K562 (cell line): Measurements from ENCODE around the gene DESI2. TPM values are rescaled to one million over a fixed set of nuclear protein-coding genes. Genes with fewer than 3 reads are reported as not detected.

Experiments used
- ATF7 ChIP-seq: fragments of 450-650 bp; IDR thresholded peaks from 2 replicates; pipeline ENCODE4 v1.7.1; 2014; ENCODE audit warnings: mild to moderate bottlenecking, moderate library complexity
- ERF ChIP-seq: fragments of 450-650 bp; formaldehyde crosslinking; IDR thresholded peaks from 2 replicates; pipeline ENCODE4 v1.4.0; 2020; ENCODE audit warnings: mild to moderate bottlenecking, mixed read lengths
- HNRNPLL ChIP-seq: fragments of 200-400 bp; formaldehyde crosslinking; IDR thresholded peaks from 2 replicates; pipeline ENCODE4 v1.6.1; 2017; ENCODE audit warnings: low read length, low read depth, mild to moderate bottlenecking; ENCODE audit not compliant: poor library complexity, severe bottlenecking
- PHF8 ChIP-seq: fragments of 200-600 bp; sonication (generic); IDR thresholded peaks from 2 replicates; pipeline ENCODE4 v1.6.1; 2012; ENCODE audit warnings: mixed run types, mild to moderate bottlenecking, inconsistent platforms, low read length, moderate library complexity, borderline replicate concordance
- RBBP5 ChIP-seq: fragments of 200-600 bp; sonication (generic); IDR thresholded peaks from 2 replicates; pipeline ENCODE4 v1.6.1; 2012; ENCODE audit warnings: borderline replicate concordance, mild to moderate bottlenecking, low read length, control low read depth, inconsistent platforms; ENCODE audit not compliant: insufficient read depth, poor library complexity, severe bottlenecking
- TRIM24 ChIP-seq, 2 experiments: fragments of 450-650 bp; IDR thresholded peaks; 2 replicates each; pipeline ENCODE4 v1.6.1; 2016
- ZBTB7A ChIP-seq: IDR thresholded peaks from 2 replicates; pipeline ENCODE4 v1.6.1; 2011; ENCODE audit warnings: low read depth, mild to moderate bottlenecking, low read length, moderate library complexity, borderline replicate concordance; ENCODE audit not compliant: control insufficient read depth
- ZNF212 ChIP-seq: fragments of 450-650 bp; formaldehyde crosslinking; IDR thresholded peaks from 2 replicates; pipeline ENCODE4 v1.4.0; 2020; ENCODE audit warnings: mild to moderate bottlenecking
- polyA plus RNA-seq, 8 experiments: library from polyadenylated mRNA; depleted of rRNA in 4 of 8; stranded (reverse) in 5 of 8; unstranded in 3 of 8; fragments of >200 nt; fragmentation: Nextera tagmentation in 2 of 8; fragmentation: Illumina TruSeq in 1 of 8; extraction: Ambion mirVana in 2 of 8; extraction: Trizol in 1 of 8; gene quantifications; 2 replicates each; pipeline versions ENCODE4 v1.2.1 to v1.2.3, GENCODE V29; 2011 to 2014; ENCODE audit warnings: inconsistent platforms in 1 of 8, missing spikeins in 1 of 8
- total RNA-seq, 7 experiments: library from RNA; depleted of rRNA in 6 of 7; stranded (reverse); fragments of >200 nt in 6 of 7; fragmentation: Illumina TruSeq in 2 of 7; extraction: Trizol in 2 of 7; gene quantifications; 2 replicates each; pipeline versions ENCODE4 v1.2.1 to v1.2.3, GENCODE V29; 2011 to 2021; ENCODE audit warnings: low replicate concordance in 1 of 7
- TF ChIP-seq, protein P1 (sequence below): fragments of 250-450 bp; sonication (Bioruptor Pico); IDR thresholded peaks from 2 replicates; pipeline ENCODE4 v1.8.0; 2021; ENCODE audit warnings: borderline replicate concordance, mild to moderate bottlenecking, moderate library complexity; ENCODE audit not compliant: poor library complexity, severe bottlenecking
- TF ChIP-seq, protein P2 (sequence below), 3 experiments: fragments of 200-800 bp in 1 of 3; fragments of 250-450 bp in 1 of 3; fragments of 450-650 bp in 1 of 3; sonication (Bioruptor Pico) in 1 of 3; sonication (Bioruptor generic) in 1 of 3; formaldehyde crosslinking in 1 of 3; IDR thresholded peaks; 2 replicates each; pipeline versions ENCODE4 v1.6.1 to v1.8.0; 2016 to 2022; ENCODE audit warnings: mild to moderate bottlenecking in 2 of 3, missing genetic modification characterization in 2 of 3, missing compliant biosample characterization in 1 of 3, moderate library complexity in 1 of 3
- TF ChIP-seq, protein P3 (sequence below): sonication (generic); formaldehyde crosslinking; IDR thresholded peaks from 2 replicates; pipeline ENCODE4 v1.8.1; 2022; ENCODE audit warnings: missing genetic modification reagents
- TF ChIP-seq, protein P4 (sequence below): sonication (generic); formaldehyde crosslinking; IDR thresholded peaks from 2 replicates; pipeline ENCODE4 v1.4.0; 2020; ENCODE audit warnings: mild to moderate bottlenecking, missing genetic modification reagents
- TF ChIP-seq, protein P5 (sequence below), 2 experiments: fragments of 150-350 bp in 1 of 2; IDR thresholded peaks; 2 replicates each; pipeline ENCODE4 v1.6.1; 2012 to 2016; ENCODE audit warnings: low read depth in 2 of 2, low read length in 2 of 2, mild to moderate bottlenecking in 1 of 2, moderate library complexity in 1 of 2

Gene DESI2
- total and polyA plus RNA-seq, 9 of the 15 experiments (the other 6 are each of a cell fraction or from before 2014, with no cell fraction given) = 17.4 to 59.4 (median 38.4) TPM

DNA sequence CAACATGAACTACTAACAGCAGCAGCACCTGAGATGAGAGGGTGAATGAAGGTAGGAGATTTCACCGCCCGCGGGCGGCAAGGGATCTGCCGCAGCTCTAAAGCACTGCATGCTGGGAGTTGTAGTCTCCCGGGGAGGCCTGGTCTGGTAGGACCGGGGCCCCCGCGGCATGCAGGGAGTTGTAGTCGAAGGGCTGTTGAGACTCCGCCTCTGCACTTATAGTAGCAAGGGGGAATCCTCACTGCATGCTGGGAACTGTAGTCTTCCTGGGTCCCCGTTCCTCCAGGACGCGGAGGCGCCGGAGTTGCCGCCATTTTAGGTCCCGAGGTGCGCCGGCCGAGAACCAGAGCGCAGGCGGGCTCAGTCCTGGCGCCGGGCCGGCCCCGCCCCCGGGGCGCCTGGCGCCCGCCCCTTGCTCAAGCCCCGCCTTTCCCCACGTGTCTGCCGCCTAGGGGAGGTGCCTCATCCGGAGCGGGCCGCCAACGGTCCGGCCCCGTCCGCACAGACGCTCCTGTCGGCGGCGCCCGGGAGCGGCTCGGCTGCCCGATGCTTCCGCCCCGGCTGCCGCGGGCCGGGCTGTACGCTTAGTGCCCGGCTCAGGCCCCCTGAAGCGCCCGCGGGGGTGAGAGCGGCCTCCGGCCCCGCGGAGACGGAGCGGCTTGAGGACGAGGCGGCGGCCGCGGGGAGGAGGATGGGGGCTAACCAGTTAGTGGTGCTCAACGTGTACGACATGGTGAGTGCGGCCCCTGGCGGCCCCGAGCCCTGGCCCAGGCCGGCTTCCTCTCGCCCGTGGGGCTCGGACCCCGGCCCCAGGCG, at the start of gene DESI2 (continued):
- TF ChIP-seq, protein P1, sequence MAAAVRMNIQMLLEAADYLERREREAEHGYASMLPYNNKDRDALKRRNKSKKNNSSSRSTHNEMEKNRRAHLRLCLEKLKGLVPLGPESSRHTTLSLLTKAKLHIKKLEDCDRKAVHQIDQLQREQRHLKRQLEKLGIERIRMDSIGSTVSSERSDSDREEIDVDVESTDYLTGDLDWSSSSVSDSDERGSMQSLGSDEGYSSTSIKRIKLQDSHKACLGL (CRISPR knock-in tag) = no peak
- TF ChIP-seq, protein P2, sequence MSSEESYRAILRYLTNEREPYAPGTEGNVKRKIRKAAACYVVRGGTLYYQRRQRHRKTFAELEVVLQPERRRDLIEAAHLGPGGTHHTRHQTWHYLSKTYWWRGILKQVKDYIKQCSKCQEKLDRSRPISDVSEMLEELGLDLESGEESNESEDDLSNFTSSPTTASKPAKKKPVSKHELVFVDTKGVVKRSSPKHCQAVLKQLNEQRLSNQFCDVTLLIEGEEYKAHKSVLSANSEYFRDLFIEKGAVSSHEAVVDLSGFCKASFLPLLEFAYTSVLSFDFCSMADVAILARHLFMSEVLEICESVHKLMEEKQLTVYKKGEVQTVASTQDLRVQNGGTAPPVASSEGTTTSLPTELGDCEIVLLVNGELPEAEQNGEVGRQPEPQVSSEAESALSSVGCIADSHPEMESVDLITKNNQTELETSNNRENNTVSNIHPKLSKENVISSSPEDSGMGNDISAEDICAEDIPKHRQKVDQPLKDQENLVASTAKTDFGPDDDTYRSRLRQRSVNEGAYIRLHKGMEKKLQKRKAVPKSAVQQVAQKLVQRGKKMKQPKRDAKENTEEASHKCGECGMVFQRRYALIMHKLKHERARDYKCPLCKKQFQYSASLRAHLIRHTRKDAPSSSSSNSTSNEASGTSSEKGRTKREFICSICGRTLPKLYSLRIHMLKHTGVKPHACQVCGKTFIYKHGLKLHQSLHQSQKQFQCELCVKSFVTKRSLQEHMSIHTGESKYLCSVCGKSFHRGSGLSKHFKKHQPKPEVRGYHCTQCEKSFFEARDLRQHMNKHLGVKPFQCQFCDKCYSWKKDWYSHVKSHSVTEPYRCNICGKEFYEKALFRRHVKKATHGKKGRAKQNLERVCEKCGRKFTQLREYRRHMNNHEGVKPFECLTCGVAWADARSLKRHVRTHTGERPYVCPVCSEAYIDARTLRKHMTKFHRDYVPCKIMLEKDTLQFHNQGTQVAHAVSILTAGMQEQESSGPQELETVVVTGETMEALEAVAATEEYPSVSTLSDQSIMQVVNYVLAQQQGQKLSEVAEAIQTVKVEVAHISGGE (CRISPR knock-in tag; IDR thresholded peaks at IDR 0.05) = peak in 2 of 3 experiments; percentile 49 to 93; a peak in 2 of 6 replicates
- TF ChIP-seq, protein P3, sequence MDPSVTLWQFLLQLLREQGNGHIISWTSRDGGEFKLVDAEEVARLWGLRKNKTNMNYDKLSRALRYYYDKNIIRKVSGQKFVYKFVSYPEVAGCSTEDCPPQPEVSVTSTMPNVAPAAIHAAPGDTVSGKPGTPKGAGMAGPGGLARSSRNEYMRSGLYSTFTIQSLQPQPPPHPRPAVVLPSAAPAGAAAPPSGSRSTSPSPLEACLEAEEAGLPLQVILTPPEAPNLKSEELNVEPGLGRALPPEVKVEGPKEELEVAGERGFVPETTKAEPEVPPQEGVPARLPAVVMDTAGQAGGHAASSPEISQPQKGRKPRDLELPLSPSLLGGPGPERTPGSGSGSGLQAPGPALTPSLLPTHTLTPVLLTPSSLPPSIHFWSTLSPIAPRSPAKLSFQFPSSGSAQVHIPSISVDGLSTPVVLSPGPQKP (CRISPR knock-in tag) = no peak
- TF ChIP-seq ERF (CRISPR knock-in tag) = peak; percentile 95
- TF ChIP-seq ZNF212 (CRISPR knock-in tag) = 0 out of 2 replicates have a peak, but pooled peaks have one; percentile 49
- TF ChIP-seq HNRNPLL = peak; percentile 75
- TF ChIP-seq, protein P4, sequence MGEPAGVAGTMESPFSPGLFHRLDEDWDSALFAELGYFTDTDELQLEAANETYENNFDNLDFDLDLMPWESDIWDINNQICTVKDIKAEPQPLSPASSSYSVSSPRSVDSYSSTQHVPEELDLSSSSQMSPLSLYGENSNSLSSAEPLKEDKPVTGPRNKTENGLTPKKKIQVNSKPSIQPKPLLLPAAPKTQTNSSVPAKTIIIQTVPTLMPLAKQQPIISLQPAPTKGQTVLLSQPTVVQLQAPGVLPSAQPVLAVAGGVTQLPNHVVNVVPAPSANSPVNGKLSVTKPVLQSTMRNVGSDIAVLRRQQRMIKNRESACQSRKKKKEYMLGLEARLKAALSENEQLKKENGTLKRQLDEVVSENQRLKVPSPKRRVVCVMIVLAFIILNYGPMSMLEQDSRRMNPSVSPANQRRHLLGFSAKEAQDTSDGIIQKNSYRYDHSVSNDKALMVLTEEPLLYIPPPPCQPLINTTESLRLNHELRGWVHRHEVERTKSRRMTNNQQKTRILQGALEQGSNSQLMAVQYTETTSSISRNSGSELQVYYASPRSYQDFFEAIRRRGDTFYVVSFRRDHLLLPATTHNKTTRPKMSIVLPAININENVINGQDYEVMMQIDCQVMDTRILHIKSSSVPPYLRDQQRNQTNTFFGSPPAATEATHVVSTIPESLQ (CRISPR knock-in tag) = no peak; the same call in 1 of the 2 replicates
- TF ChIP-seq, protein P5, sequence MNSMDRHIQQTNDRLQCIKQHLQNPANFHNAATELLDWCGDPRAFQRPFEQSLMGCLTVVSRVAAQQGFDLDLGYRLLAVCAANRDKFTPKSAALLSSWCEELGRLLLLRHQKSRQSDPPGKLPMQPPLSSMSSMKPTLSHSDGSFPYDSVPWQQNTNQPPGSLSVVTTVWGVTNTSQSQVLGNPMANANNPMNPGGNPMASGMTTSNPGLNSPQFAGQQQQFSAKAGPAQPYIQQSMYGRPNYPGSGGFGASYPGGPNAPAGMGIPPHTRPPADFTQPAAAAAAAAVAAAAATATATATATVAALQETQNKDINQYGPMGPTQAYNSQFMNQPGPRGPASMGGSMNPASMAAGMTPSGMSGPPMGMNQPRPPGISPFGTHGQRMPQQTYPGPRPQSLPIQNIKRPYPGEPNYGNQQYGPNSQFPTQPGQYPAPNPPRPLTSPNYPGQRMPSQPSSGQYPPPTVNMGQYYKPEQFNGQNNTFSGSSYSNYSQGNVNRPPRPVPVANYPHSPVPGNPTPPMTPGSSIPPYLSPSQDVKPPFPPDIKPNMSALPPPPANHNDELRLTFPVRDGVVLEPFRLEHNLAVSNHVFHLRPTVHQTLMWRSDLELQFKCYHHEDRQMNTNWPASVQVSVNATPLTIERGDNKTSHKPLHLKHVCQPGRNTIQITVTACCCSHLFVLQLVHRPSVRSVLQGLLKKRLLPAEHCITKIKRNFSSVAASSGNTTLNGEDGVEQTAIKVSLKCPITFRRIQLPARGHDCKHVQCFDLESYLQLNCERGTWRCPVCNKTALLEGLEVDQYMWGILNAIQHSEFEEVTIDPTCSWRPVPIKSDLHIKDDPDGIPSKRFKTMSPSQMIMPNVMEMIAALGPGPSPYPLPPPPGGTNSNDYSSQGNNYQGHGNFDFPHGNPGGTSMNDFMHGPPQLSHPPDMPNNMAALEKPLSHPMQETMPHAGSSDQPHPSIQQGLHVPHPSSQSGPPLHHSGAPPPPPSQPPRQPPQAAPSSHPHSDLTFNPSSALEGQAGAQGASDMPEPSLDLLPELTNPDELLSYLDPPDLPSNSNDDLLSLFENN (IDR thresholded peaks at IDR 0.05; ENCODE audit: low read depth in 2 of 2, low read length in 2 of 2) = peak in 1 of 2 experiments; percentile 13; a peak in 3 of 4 replicates
- TF ChIP-seq PHF8 = peak; percentile 96
- TF ChIP-seq RBBP5 = peak; percentile 89
- peak; percentile 85 for TF ChIP-seq ATF7
- TF ChIP-seq TRIM24 (IDR thresholded peaks at IDR 0.05) = 0 out of 4 replicates have a peak, but pooled peaks of 1 of the 2 experiments have one; percentile 11
- TF ChIP-seq ZBTB7A = peak; percentile 68
